ENCODE measurements around the gene ABITRAM. TPM values are rescaled to one million over a fixed set of nuclear protein-coding genes. Genes with fewer than 3 reads are reported as not detected.

ABITRAM gene
- total and polyA plus RNA-seq, 11 donors = 8.2 to 17.0 (median 12.9) TPM

DNA sequence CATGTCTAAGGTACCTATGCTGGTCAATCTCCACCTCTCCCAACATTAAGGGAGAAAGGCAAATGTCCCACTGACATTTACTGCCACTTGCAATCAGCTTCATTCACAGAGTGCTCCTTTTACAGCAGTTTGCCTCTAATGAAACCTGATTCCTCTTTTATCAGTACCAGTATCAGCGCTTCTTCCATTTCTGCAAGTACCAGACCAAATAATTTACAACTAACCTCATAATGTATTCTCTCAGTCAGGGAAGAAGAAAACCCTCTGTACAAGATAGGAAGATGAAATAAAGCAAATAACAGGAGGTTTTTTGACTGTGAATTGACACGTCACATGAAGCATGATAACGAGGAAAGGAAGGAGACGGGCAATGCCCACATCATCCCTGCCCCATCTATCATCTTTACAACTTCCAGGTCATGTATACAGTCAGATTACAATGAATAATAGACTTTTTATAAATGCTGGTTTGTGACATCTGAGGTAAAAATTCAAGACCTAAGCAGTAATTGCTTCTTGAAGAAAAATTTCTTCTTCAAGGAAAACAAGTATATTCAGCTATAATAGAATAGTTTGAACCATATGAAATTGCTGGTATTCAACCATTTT lies 21.9 kb downstream of the ABITRAM start:
- TF ChIP-seq POLR2A (IDR thresholded peaks at IDR 0.05) = no peak
- TF ChIP-seq, protein P1, sequence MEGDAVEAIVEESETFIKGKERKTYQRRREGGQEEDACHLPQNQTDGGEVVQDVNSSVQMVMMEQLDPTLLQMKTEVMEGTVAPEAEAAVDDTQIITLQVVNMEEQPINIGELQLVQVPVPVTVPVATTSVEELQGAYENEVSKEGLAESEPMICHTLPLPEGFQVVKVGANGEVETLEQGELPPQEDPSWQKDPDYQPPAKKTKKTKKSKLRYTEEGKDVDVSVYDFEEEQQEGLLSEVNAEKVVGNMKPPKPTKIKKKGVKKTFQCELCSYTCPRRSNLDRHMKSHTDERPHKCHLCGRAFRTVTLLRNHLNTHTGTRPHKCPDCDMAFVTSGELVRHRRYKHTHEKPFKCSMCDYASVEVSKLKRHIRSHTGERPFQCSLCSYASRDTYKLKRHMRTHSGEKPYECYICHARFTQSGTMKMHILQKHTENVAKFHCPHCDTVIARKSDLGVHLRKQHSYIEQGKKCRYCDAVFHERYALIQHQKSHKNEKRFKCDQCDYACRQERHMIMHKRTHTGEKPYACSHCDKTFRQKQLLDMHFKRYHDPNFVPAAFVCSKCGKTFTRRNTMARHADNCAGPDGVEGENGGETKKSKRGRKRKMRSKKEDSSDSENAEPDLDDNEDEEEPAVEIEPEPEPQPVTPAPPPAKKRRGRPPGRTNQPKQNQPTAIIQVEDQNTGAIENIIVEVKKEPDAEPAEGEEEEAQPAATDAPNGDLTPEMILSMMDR (IDR thresholded peaks at IDR 0.05) = no peak
- ATAC-seq = peak in 1 of 4 donors; percentile 39
- 60 to 69% (median 64%) methylated on average over 4 of the region's 4 CpGs for WGBS, 4 donors
- H3K27me3 ChIP-seq = no peaks in the 10 kb centered on the region
- no peak overlapping the region for H3K4me3 ChIP-seq
- peak overlapping the region in 5 of 12 donors; percentile 16 to 73 (median 23) for H3K27ac ChIP-seq
- H3K36me3 ChIP-seq = peaks cover 0 to 15% (median 5%) of the 10 kb centered on the region in 9 donors
- intact Hi-C loops (cut with DNase I) = loop anchor here in 1 of 10 donors (10.0 kb wide), 1 partner anchor 59 kb away; the partner anchor contains the start of gene CTNNAL1
- peaks cover 0 to 25% (median 7%) of the 10 kb centered on the region in 12 donors for H3K4me1 ChIP-seq
- no peaks in the 10 kb centered on the region for H3K9me3 ChIP-seq
- DNase-seq = no peak

DNA sequence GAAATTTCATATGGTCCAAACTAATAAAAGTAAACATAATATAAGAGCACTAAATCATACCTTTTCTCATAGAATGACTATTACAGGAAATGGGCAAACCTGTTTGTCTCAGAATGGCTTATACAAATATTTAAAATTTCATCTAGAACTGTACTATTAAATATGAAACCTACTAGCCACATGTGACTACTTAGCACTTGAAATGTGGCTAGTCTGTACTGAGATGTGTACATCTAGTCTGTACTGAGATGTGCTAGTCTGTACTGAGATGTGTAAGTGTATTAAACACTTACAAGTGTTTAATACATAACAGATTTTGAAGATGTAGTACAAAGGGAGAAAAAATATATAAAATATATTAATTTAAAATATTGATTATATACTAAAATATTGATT lies 22.4 kb downstream of the ABITRAM start:
- TF ChIP-seq, protein P1 (IDR thresholded peaks at IDR 0.05) = no peak
- TF ChIP-seq POLR2A (IDR thresholded peaks at IDR 0.05) = no peak
- DNase-seq (no peak), ATAC-seq (no peak)
- no peaks in the 10 kb centered on the region for H3K9me3 ChIP-seq
- no peak overlapping the region for H3K27ac ChIP-seq
- intact Hi-C loops (cut with DNase I) = loop anchor here in 1 of 10 donors (10.0 kb wide), 1 partner anchor 58 kb away; the partner anchor contains the start of gene CTNNAL1
- H3K4me3 ChIP-seq = no peak overlapping the region
- H3K4me1 ChIP-seq = peaks cover 0 to 27% (median 7%) of the 10 kb centered on the region in 12 donors
- no peaks in the 10 kb centered on the region for H3K27me3 ChIP-seq
- H3K36me3 ChIP-seq = peaks cover 0 to 17% (median 3%) of the 10 kb centered on the region in 9 donors

DNA sequence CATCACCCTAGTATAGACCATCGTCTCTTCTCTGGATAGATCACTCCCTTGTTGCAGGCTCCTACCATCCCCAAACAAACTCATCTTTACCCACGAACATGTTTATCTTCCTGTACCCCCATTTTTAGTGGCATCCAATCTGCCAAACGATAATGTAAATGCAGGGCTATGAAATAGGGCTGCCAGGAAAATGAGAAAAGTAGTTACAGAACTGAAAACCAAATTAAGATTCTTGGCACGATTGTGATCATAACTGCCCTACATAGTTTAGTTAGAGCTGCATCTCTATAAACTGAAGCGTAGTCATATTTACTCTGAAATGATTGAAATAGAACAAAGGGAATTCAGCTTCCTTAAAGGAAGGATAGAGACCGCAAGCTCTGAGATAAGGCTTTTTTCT lies 26.1 kb downstream of the ABITRAM start:
- intact Hi-C loops (cut with DNase I) = loop anchor here in 1 of 10 donors (5.0 kb wide), 1 partner anchor 52 kb away; the partner anchor contains the start of gene CTNNAL1
- Histone ChIP-seq H3K4me1 (peaks cover 0 to 32% (median 8%) of the 10 kb centered on the region in 12 donors), H3K36me3 (peaks cover 0 to 28% (median 4%) of the 10 kb centered on the region in 9 donors), H3K4me3 (no peak overlapping the region), H3K27ac (peak overlapping the region in 1 of 12 donors; percentile 25), H3K27me3 (no peaks in the 10 kb centered on the region), H3K9me3 (no peaks in the 10 kb centered on the region)
- ATAC-seq (no peak), DNase-seq (no peak)
- WGBS, 4 donors = 64 to 72% (median 67%) methylated on average over 6 of the region's 6 CpGs
- TF ChIP-seq POLR2A (IDR thresholded peaks at IDR 0.05) = no peak
- TF ChIP-seq, protein P1 (IDR thresholded peaks at IDR 0.05) = no peak

DNA sequence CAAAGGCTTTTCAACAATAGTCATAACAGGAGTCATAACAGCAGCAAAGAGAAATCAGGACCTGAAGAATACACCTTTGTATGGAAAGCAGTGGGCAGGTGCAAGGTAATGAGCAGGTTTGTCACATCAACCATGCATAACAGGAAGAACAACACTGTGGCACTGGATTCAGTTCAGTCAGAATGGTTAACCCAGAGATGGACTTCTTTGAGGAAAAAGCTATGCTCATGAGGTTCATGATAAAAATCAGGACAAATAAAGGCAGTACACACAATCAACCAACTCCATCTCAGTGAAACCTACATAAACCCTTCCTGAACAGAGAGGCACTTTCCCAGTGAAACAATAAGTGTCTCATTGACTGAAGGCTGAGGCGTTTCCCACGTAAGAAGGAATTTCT lies 27.0 kb downstream of the ABITRAM start:
- Histone ChIP-seq H3K27ac (peak overlapping the region in 2 of 12 donors; percentile 17 to 19), H3K4me3 (no peak overlapping the region), H3K9me3 (no peaks in the 10 kb centered on the region), H3K36me3 (peaks cover 0 to 31% (median 4%) of the 10 kb centered on the region in 9 donors), H3K4me1 (peaks cover 0 to 29% (median 8%) of the 10 kb centered on the region in 12 donors), H3K27me3 (no peaks in the 10 kb centered on the region)
- TF ChIP-seq, protein P1 (IDR thresholded peaks at IDR 0.05) = no peak
- no peak for TF ChIP-seq POLR2A (IDR thresholded peaks at IDR 0.05)
- ATAC-seq (no peak), DNase-seq (no peak)
- intact Hi-C loops (cut with DNase I) = loop anchor here in 1 of 10 donors (5.0 kb wide), 1 partner anchor 51 kb away; the partner anchor contains the start of gene CTNNAL1
- WGBS, 4 donors = 81 to 94% (median 86%) methylated on average over 2 of the region's 2 CpGs
